ENCODE measurements around the gene CDH5. TPM values are rescaled to one million over a fixed set of nuclear protein-coding genes. Genes with fewer than 3 reads are reported as not detected.
A peak's percentile ranks its signal among the peaks of the same experiment; 100 is the strongest.

CDH5 gene
- total and polyA plus RNA-seq, 5 donors from 2014 or later: not detected

DNA sequence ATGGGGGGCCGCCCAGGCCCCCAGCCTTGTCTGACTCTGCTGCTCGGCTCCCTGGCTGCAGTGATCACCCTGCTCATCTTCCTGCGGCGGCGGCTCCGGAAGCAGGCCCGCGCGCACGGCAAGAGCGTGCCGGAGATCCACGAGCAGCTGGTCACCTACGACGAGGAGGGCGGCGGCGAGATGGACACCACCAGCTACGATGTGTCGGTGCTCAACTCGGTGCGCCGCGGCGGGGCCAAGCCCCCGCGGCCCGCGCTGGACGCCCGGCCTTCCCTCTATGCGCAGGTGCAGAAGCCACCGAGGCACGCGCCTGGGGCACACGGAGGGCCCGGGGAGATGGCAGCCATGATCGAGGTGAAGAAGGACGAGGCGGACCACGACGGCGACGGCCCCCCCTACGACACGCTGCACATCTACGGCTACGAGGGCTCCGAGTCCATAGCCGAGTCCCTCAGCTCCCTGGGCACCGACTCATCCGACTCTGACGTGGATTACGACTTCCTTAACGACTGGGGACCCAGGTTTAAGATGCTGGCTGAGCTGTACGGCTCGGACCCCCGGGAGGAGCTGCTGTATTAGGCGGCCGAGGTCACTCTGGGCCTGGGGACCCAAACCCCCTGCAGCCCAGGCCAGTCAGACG, 36.2 kb downstream of the CDH5 start:
- H3K27ac ChIP-seq (ENCODE audit: insufficient read depth, low read length, poor library complexity, severe bottlenecking): no peak overlapping the region
- ATAC-seq (ENCODE audit: low read depth in 2 of 2) (no peak), DNase-seq (no peak)
- peaks cover 0 to 13% (median 7%) of the 10 kb centered on the region in 4 donors for H3K4me1 Mint-ChIP-seq
- peaks cover 3 to 4% of the 10 kb centered on the region in 2 experiments for H3K9me3 ChIP-seq (ENCODE audit: control insufficient read depth in 2 of 2, low read length in 2 of 2)
- H3K27me3 Mint-ChIP-seq: peaks cover 41% of the 10 kb centered on the region
- H3K27me3 ChIP-seq (ENCODE audit: control insufficient read depth, insufficient read depth, low read length): no peaks in the 10 kb centered on the region
- H3K4me1 ChIP-seq (ENCODE audit: control insufficient read depth, insufficient read depth, low read length, poor library complexity, severe bottlenecking): peaks cover 8% of the 10 kb centered on the region
- H3K27ac Mint-ChIP-seq: no peak overlapping the region
- no peak overlapping the region for H3K4me3 ChIP-seq (ENCODE audit: low read depth, low read length)
- no peaks in the 10 kb centered on the region for H3K36me3 Mint-ChIP-seq
- no peaks in the 10 kb centered on the region for H3K9me3 Mint-ChIP-seq
- no peak overlapping the region for H3K4me3 Mint-ChIP-seq
- H3K36me3 ChIP-seq (ENCODE audit: control insufficient read depth, insufficient read depth, low read length): no peaks in the 10 kb centered on the region

DNA sequence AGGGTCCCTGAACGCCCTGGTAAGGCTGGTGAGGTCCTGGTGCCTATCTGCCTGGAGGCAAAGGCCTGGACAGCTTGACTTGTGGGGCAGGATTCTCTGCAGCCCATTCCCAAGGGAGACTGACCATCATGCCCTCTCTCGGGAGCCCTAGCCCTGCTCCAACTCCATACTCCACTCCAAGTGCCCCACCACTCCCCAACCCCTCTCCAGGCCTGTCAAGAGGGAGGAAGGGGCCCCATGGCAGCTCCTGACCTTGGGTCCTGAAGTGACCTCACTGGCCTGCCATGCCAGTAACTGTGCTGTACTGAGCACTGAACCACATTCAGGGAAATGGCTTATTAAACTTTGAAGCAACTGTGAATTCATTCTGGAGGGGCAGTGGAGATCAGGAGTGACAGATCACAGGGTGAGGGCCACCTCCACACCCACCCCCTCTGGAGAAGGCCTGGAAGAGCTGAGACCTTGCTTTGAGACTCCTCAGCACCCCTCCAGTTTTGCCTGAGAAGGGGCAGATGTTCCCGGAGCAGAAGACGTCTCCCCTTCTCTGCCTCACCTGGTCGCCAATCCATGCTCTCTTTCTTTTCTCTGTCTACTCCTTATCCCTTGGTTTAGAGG, 37.1 kb downstream of the CDH5 start:
- ATAC-seq (ENCODE audit: low read depth in 2 of 2) (no peak), DNase-seq (no peak)
- Mint-ChIP-seq H3K36me3 (no peaks in the 10 kb centered on the region), H3K27me3 (peaks cover 35% of the 10 kb centered on the region), H3K4me1 (peaks cover 6 to 22% (median 15%) of the 10 kb centered on the region in 4 donors), H3K4me3 (no peak overlapping the region), H3K9me3 (no peaks in the 10 kb centered on the region), H3K27ac (no peak overlapping the region)
- peaks cover 3 to 4% of the 10 kb centered on the region in 2 experiments for H3K9me3 ChIP-seq (ENCODE audit: control insufficient read depth in 2 of 2, low read length in 2 of 2)
- H3K27ac ChIP-seq (ENCODE audit: insufficient read depth, low read length, poor library complexity, severe bottlenecking): no peak overlapping the region
- peaks cover 17% of the 10 kb centered on the region for H3K4me1 ChIP-seq (ENCODE audit: control insufficient read depth, insufficient read depth, low read length, poor library complexity, severe bottlenecking)
- no peaks in the 10 kb centered on the region for H3K27me3 ChIP-seq (ENCODE audit: control insufficient read depth, insufficient read depth, low read length)
- no peak overlapping the region for H3K4me3 ChIP-seq (ENCODE audit: low read depth, low read length)
- H3K36me3 ChIP-seq (ENCODE audit: control insufficient read depth, insufficient read depth, low read length): no peaks in the 10 kb centered on the region

GRCh38 chr16:66405057-66405783, 38.7 kb downstream of the CDH5 start:
- ATAC-seq (ENCODE audit: low read depth in 2 of 2) (no peak), DNase-seq (no peak)
- Histone ChIP-seq H3K27ac (ENCODE audit: insufficient read depth, low read length, poor library complexity, severe bottlenecking) (no peak overlapping the region), H3K9me3 (ENCODE audit: control insufficient read depth in 2 of 2, low read length in 2 of 2) (peaks cover 3 to 4% of the 10 kb centered on the region in 2 experiments), H3K4me1 (ENCODE audit: control insufficient read depth, insufficient read depth, low read length, poor library complexity, severe bottlenecking) (peaks cover 26% of the 10 kb centered on the region), H3K4me3 (ENCODE audit: low read depth, low read length) (no peak overlapping the region), H3K36me3 (ENCODE audit: control insufficient read depth, insufficient read depth, low read length) (no peaks in the 10 kb centered on the region), H3K27me3 (ENCODE audit: control insufficient read depth, insufficient read depth, low read length) (no peaks in the 10 kb centered on the region)
- Mint-ChIP-seq H3K9me3 (no peaks in the 10 kb centered on the region), H3K36me3 (peaks cover 5% of the 10 kb centered on the region), H3K4me3 (peak overlapping the region in 2 of 4 donors; percentile 67 to 79), H3K4me1 (peaks cover 11 to 35% (median 27%) of the 10 kb centered on the region in 4 donors), H3K27me3 (peaks cover 29% of the 10 kb centered on the region), H3K27ac (peak overlapping the region in 1 of 3 donors; percentile 40)

DNA sequence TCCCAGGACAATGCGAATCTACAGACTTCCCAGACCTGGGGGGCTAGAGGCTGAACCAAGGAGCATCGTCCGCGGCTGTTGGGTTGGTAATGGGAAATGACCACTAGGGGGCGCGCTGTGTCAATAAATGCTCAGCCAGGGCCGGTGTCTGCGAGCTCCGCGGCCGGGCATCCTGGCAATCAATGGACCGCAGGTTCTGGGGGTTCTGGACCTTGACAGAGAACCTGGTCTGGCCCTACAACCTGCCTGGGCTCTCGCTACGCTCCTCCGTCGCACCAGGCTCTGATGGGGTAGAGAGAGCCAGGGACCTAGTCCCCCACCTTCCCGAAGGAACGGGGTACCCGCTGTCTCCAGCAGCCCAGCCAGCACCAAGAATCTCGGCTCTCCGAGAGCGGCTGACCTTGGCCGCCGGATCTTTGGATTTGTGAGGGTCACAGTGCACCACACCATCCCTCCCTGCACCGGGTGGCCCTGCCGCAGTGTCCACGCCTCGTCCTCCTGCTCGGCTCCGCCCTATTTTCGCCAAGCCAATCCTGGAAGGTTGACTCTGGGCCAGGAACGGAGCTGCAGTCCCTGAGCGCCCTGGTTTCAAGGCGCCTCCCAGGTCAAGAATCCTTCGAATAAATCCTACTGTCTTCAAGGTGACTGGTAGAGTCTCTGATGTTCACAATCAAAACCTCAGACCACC, 40.2 kb downstream of the CDH5 start:
- H3K9me3 Mint-ChIP-seq: peaks cover 0 to 4% (median 0%) of the 10 kb centered on the region in 7 donors
- peaks cover 11 to 38% (median 28%) of the 10 kb centered on the region in 4 donors for H3K4me1 Mint-ChIP-seq
- H3K9me3 ChIP-seq (ENCODE audit: control insufficient read depth in 2 of 2, low read length in 2 of 2): peaks cover 3 to 6% of the 10 kb centered on the region in 2 experiments
- H3K36me3 ChIP-seq (ENCODE audit: control insufficient read depth, insufficient read depth, low read length): peaks cover 9% of the 10 kb centered on the region
- H3K27ac Mint-ChIP-seq: peak overlapping the region; percentile 32 to 90 (median 66)
- DNase-seq (peak; percentile 75 to 82 (median 79)), ATAC-seq (ENCODE audit: low read depth in 2 of 2) (peak; percentile 70 to 73)
- no peak overlapping the region for H3K27ac ChIP-seq (ENCODE audit: insufficient read depth, low read length, poor library complexity, severe bottlenecking)
- peak overlapping the region; percentile 68 for H3K4me3 ChIP-seq (ENCODE audit: low read depth, low read length)
- peaks cover 26% of the 10 kb centered on the region for H3K4me1 ChIP-seq (ENCODE audit: control insufficient read depth, insufficient read depth, low read length, poor library complexity, severe bottlenecking)
- peak overlapping the region; percentile 88 to 96 (median 90) for H3K4me3 Mint-ChIP-seq
- H3K27me3 Mint-ChIP-seq: peaks cover 25% of the 10 kb centered on the region
- peaks cover 17% of the 10 kb centered on the region for H3K36me3 Mint-ChIP-seq
- no peaks in the 10 kb centered on the region for H3K27me3 ChIP-seq (ENCODE audit: control insufficient read depth, insufficient read depth, low read length)

DNA sequence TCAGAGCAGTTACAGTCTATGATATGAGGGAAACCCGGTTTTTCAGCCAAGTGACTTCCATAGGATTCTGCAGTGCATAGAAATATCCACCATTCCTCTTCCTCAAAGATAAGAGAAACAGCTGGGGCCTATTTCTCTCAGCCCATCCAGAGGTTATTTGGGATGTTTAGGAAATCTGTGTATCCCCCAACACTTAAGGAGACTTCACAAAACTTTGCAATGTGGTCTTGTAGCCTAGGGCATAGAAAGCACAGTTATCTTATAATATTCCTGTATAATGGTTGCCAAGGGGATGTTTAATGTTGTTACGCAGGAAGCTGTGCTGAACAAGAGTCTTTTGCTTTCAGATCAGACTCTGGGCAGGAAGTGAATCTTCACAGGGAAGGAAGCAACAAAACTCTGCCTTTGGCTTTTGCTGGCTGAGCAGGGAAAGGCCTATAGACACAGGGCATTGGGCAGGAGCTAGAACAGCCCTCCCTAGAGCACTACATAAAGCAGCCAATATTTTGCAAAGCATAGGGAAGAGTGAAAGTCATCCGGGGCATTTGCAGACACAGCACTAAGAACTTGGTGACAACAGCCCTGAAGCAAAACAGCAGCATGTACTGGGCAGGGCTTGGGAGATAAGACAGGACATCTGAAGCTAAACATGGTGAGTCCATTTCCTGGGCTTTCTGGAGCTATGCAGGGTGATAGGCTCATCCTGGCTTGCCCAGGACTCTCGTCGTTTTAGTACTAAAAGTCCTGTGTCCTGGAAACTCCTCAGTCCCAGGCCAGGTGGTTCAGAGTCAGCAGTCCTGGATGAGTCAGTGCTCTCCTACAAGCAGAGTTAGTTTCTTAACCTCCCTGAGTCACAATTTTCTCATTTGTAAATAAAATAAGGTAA, 41.9 kb downstream of the CDH5 start:
- Mint-ChIP-seq H3K9me3 (peaks cover 0 to 4% (median 1%) of the 10 kb centered on the region in 7 donors), H3K27me3 (peaks cover 25% of the 10 kb centered on the region), H3K27ac (peak overlapping the region; percentile 92 to 99 (median 93)), H3K4me1 (peaks cover 11 to 38% (median 28%) of the 10 kb centered on the region in 4 donors), H3K36me3 (peaks cover 20% of the 10 kb centered on the region), H3K4me3 (peak overlapping the region; percentile 88 to 94 (median 92))
- peak overlapping the region; percentile 94 for H3K4me3 ChIP-seq (ENCODE audit: low read depth, low read length)
- DNase-seq (peak in 2 of 3 donors; percentile 50 to 77), ATAC-seq (ENCODE audit: low read depth in 2 of 2) (peak; percentile 58 to 61)
- H3K27ac ChIP-seq (ENCODE audit: insufficient read depth, low read length, poor library complexity, severe bottlenecking): peak overlapping the region; percentile 63
- peaks cover 11% of the 10 kb centered on the region for H3K36me3 ChIP-seq (ENCODE audit: control insufficient read depth, insufficient read depth, low read length)
- no peaks in the 10 kb centered on the region for H3K27me3 ChIP-seq (ENCODE audit: control insufficient read depth, insufficient read depth, low read length)
- peaks cover 3 to 6% of the 10 kb centered on the region in 2 experiments for H3K9me3 ChIP-seq (ENCODE audit: control insufficient read depth in 2 of 2, low read length in 2 of 2)
- H3K4me1 ChIP-seq (ENCODE audit: control insufficient read depth, insufficient read depth, low read length, poor library complexity, severe bottlenecking): peaks cover 26% of the 10 kb centered on the region

DNA sequence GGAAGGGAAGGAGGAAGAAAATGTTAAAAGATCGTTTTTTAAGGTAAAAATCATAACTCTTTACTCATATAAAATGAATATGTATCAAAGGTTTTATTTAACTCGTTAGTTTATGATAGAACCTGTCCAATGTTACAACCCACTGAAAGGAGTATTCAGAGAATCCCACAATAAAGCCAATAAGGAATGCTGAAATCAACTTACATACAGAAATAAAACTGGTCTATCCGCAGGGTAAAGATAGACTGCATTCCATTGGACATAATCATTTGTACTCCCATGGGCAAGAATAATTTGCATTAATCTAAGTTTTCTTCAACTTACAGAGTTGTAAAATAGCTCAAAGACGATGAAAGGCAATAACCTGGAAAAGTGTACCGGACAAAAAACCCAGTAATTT, 42.7 kb downstream of the CDH5 start:
- Mint-ChIP-seq H3K4me1 (peaks cover 11 to 38% (median 28%) of the 10 kb centered on the region in 4 donors), H3K4me3 (peak overlapping the region; percentile 88 to 94 (median 92)), H3K36me3 (peaks cover 20% of the 10 kb centered on the region), H3K27me3 (peaks cover 26% of the 10 kb centered on the region), H3K9me3 (peaks cover 0 to 6% (median 1%) of the 10 kb centered on the region in 7 donors), H3K27ac (peak overlapping the region; percentile 92 to 99 (median 93))
- DNase-seq: no peak
- Histone ChIP-seq H3K27me3 (ENCODE audit: control insufficient read depth, insufficient read depth, low read length) (no peaks in the 10 kb centered on the region), H3K36me3 (ENCODE audit: control insufficient read depth, insufficient read depth, low read length) (peaks cover 11% of the 10 kb centered on the region), H3K4me1 (ENCODE audit: control insufficient read depth, insufficient read depth, low read length, poor library complexity, severe bottlenecking) (peaks cover 26% of the 10 kb centered on the region), H3K4me3 (ENCODE audit: low read depth, low read length) (peak overlapping the region; percentile 94), H3K9me3 (ENCODE audit: control insufficient read depth in 2 of 2, low read length in 2 of 2) (peaks cover 3 to 6% of the 10 kb centered on the region in 2 experiments), H3K27ac (ENCODE audit: insufficient read depth, low read length, poor library complexity, severe bottlenecking) (no peak overlapping the region)
- no peak for ATAC-seq (ENCODE audit: low read depth in 2 of 2)
